ENCODE data around the gene KIF12. TPM values are rescaled to one million over a fixed set of nuclear protein-coding genes. Genes with fewer than 3 reads are reported as not detected.

The KIF12 gene
- total RNA-seq, 2 experiments from 2014 or later: not detected

DNA sequence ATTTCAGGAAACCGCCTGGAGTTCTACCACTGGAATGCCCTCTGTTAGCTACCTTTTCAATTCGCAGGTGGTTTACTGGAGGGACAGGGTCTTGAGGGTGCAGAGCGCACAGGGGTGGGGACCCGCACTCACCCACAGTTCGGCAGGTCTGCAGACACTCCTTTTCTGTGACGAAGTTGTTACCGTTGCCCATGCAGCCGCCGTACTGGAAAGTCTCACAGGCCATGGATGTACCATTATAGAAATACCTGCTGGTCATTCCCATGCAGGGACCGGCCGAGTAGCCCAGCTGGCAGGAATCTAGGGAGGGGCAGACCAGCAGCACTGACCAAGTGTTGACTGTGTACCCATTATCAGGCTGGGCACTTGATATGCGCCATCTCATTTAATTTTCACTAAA, 37.8 kb downstream of the KIF12 start:
- no peak for ATAC-seq
- DNase-seq: no peak
- Mint-ChIP-seq H3K4me3 (no peak overlapping the region), H3K4me1 (ENCODE audit: low read depth) (no peaks in the 10 kb centered on the region), H3K9me3 (no peaks in the 10 kb centered on the region), H3K27ac (no peak overlapping the region), H3K36me3 (ENCODE audit: low read depth) (no peaks in the 10 kb centered on the region), H3K27me3 (peaks cover 15% of the 10 kb centered on the region)
- POLR2A ChIA-PET: no interaction called here
- intact Hi-C loops (cut with micrococcal nuclease): no loop called here
- CTCF ChIA-PET: no interaction called here
- TF ChIP-seq, protein P1, sequence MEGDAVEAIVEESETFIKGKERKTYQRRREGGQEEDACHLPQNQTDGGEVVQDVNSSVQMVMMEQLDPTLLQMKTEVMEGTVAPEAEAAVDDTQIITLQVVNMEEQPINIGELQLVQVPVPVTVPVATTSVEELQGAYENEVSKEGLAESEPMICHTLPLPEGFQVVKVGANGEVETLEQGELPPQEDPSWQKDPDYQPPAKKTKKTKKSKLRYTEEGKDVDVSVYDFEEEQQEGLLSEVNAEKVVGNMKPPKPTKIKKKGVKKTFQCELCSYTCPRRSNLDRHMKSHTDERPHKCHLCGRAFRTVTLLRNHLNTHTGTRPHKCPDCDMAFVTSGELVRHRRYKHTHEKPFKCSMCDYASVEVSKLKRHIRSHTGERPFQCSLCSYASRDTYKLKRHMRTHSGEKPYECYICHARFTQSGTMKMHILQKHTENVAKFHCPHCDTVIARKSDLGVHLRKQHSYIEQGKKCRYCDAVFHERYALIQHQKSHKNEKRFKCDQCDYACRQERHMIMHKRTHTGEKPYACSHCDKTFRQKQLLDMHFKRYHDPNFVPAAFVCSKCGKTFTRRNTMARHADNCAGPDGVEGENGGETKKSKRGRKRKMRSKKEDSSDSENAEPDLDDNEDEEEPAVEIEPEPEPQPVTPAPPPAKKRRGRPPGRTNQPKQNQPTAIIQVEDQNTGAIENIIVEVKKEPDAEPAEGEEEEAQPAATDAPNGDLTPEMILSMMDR (IDR thresholded peaks at IDR 0.05): no peak

DNA sequence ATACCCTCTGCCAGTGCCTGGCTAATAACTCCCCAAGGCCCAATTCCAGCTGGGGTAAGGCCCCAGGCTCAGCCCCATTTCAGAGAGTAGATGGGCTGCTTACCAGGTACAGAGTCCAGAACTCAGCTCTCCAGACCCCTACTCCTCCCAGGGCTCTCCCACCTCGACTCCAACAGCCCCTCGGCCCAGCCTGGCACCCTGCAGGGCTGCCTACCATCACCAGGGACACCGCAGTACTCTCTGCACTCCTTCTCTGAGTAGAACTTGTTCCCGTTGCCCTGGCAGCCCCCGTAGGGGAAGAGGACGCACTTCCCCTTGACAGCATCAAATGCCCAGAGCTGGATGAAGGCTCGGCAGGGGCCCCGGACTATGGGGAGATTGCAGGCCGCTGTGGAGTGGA, 38.4 kb downstream of the KIF12 start:
- H3K36me3 Mint-ChIP-seq (ENCODE audit: low read depth): no peaks in the 10 kb centered on the region
- no peak overlapping the region for H3K27ac Mint-ChIP-seq
- ChIA-PET POLR2A (no interaction called here), CTCF (no interaction called here)
- DNase-seq: no peak
- H3K9me3 Mint-ChIP-seq: no peaks in the 10 kb centered on the region
- no peak overlapping the region for H3K4me3 Mint-ChIP-seq
- TF ChIP-seq, protein P1 (IDR thresholded peaks at IDR 0.05): no peak
- H3K27me3 Mint-ChIP-seq: peaks cover 15% of the 10 kb centered on the region
- H3K4me1 Mint-ChIP-seq (ENCODE audit: low read depth): no peaks in the 10 kb centered on the region
- intact Hi-C loops (cut with micrococcal nuclease): no loop called here
- ATAC-seq: no peak

DNA sequence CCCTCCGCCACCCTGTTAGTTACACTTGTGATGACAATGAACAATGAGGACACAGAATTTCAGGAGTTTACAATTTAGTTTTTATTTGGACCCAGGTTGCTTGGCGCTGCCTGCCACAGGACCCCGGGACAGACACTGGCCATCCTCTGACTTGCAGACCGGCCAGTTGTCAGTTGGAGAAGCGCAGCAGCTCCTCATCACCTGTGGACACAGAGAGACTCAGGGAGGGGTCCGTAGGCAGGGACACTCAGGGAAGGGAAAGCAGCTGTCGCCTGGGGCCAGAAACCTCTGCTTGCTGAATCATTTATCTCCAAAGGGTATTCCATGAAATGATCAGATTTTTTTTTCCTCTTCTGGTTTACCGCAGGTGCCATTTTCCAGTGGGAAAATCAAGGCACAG, 39.0 kb downstream of the KIF12 start:
- TF ChIP-seq, protein P1 (IDR thresholded peaks at IDR 0.05): no peak
- no peaks in the 10 kb centered on the region for H3K36me3 Mint-ChIP-seq (ENCODE audit: low read depth)
- intact Hi-C loops (cut with micrococcal nuclease): no loop called here
- no peaks in the 10 kb centered on the region for H3K9me3 Mint-ChIP-seq
- ATAC-seq: no peak
- no peak for DNase-seq
- H3K4me3 Mint-ChIP-seq: no peak overlapping the region
- POLR2A ChIA-PET: no interaction called here
- H3K27me3 Mint-ChIP-seq: peaks cover 13% of the 10 kb centered on the region
- CTCF ChIA-PET: no interaction called here
- no peaks in the 10 kb centered on the region for H3K4me1 Mint-ChIP-seq (ENCODE audit: low read depth)
- H3K27ac Mint-ChIP-seq: no peak overlapping the region

DNA sequence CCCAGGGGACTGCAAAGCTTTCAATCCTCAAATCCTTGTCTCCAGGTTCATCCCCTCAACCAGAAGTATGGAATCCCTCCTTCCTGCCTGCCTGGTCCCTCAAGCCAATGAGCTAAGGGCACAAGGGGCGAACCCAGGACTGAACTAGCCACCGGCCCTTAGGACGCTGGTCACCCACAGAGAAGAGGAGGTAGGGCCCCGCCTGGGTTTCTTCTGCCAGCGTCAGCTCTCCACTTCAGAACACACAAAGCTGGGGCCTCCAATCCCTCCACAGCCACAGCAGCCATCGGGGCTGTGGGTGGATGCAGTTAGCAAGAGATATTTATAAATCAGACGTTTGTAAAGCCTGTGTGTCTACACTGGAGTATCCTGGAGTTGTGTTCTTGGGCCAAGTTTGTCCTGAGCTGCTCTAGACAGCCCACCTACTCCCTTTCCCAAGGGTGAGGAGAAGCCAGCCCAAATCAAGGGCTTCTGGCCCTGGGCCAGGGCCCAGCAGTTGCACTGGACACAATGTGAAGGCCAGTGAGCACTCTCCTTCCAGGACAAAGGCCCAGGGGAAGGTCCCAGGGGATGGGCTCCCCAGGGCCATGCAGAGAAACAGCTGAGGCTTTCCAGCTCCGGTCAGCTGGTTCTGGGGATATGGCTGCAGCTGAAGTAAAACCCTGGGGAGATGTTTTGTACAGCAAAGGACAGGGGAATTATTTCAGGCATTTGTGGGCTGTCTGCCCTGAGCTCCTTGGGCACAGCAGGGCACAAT, 39.9 kb downstream of the KIF12 start:
- POLR2A ChIA-PET: no interaction called here
- H3K27me3 Mint-ChIP-seq: peaks cover 13% of the 10 kb centered on the region
- DNase-seq (no peak), ATAC-seq (no peak)
- TF ChIP-seq, protein P1 (IDR thresholded peaks at IDR 0.05): no peak
- no peak overlapping the region for H3K4me3 Mint-ChIP-seq
- CTCF ChIA-PET: interaction anchor here (1.1 to 1.5 kb wide), 2 partner anchors 23 to 97 kb away, joined by 3 to 6 read pairs; no protein-coding TSS in a partner anchor
- H3K4me1 Mint-ChIP-seq (ENCODE audit: low read depth): no peaks in the 10 kb centered on the region
- no peaks in the 10 kb centered on the region for H3K36me3 Mint-ChIP-seq (ENCODE audit: low read depth)
- no peaks in the 10 kb centered on the region for H3K9me3 Mint-ChIP-seq
- intact Hi-C loops (cut with micrococcal nuclease): no loop called here
- H3K27ac Mint-ChIP-seq: no peak overlapping the region

DNA sequence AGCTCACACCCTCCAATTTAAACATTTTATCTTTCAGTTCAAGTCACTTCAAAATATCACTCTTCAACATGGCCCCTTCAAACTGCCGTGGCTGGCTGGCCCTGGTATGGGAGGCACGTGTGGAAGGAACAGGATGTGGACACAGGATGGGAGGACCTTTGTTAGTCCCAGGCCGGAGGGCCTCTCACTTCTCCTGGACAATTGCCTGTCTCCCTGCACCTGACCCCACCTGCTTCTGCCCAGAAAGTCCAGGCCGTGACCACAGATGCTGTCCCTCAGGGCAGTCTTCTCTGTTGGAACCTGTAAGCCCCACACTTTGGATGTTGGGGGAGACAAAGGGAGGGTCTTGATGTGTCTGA, 40.4 kb downstream of the KIF12 start:
- TF ChIP-seq, protein P1 (IDR thresholded peaks at IDR 0.05): no peak
- Mint-ChIP-seq H3K4me3 (no peak overlapping the region), H3K9me3 (no peaks in the 10 kb centered on the region), H3K27ac (no peak overlapping the region), H3K4me1 (ENCODE audit: low read depth) (no peaks in the 10 kb centered on the region), H3K36me3 (ENCODE audit: low read depth) (no peaks in the 10 kb centered on the region), H3K27me3 (peaks cover 10% of the 10 kb centered on the region)
- intact Hi-C loops (cut with micrococcal nuclease): no loop called here
- DNase-seq (no peak), ATAC-seq (no peak)
- POLR2A ChIA-PET: no interaction called here
- CTCF ChIA-PET: interaction anchor here (0.9 to 1.5 kb wide), 3 partner anchors 24 to 96 kb away, joined by 3 to 6 read pairs (median 3); no protein-coding TSS in a partner anchor
